Esophagus mucosa (tissue), 1 donor: ENCODE measurements around the gene PLCL2. TPM values are rescaled to one million over a fixed set of nuclear protein-coding genes. Genes with fewer than 3 reads are reported as not detected.
"Not testable (repeated sequence)": the region's sequence is repeated elsewhere in the genome, so short reads cannot be mapped to it uniquely, and the experiment has no call there.

Experiments used
- ATAC-seq: fragments of 200-7000 bp; cut with Tn5 transposase; one replicate; pipeline ENCODE4 v1.9.1; 2020
- total RNA-seq: library from RNA; stranded (reverse); gene quantifications from one replicate; pipeline ENCODE4 v1.2.4, GENCODE V29; 2023
- donor health status: DM: yes; HTN: yes; CAD: no.

The PLCL2 gene
- total RNA-seq, 1 donor from 2014 or later = 0.80 TPM

GRCh38 chr3:17079933-17080332 is 195.2 kb downstream of the PLCL2 start:
- no peak for ATAC-seq

- ATAC-seq = no peak
Measured at GRCh38 chr3:17081520-17081919, 196.8 kb downstream of the PLCL2 start.

- no peak for ATAC-seq
Measured at GRCh38 chr3:17087509-17087908, 202.8 kb downstream of the PLCL2 start.

- ATAC-seq = no peak
Measured at GRCh38 chr3:17088017-17088416, 203.3 kb downstream of the PLCL2 start.

- no peak for ATAC-seq
Measured at GRCh38 chr3:17088602-17089313, 204.0 kb downstream of the PLCL2 start.

- ATAC-seq = no peak
Measured at GRCh38 chr3:17089314-17089700, 204.6 kb downstream of the PLCL2 start.

GRCh38 chr3:17090280-17090983 is 205.7 kb downstream of the PLCL2 start:
- no peak for ATAC-seq

GRCh38 chr3:17091910-17092582 is 207.3 kb downstream of the PLCL2 start:
- ATAC-seq = no peak

- ATAC-seq = no peak
Measured at GRCh38 chr3:17092583-17092933, 207.8 kb downstream of the PLCL2 start.

- ATAC-seq = no peak
Measured at GRCh38 chr3:17094551-17094950, 209.8 kb downstream of the PLCL2 start.

GRCh38 chr3:17103579-17103978 is 218.8 kb downstream of the PLCL2 start:
- no peak for ATAC-seq

GRCh38 chr3:17106801-17107200 is 222.0 kb downstream of the PLCL2 start:
- not testable (repeated sequence) for ATAC-seq

GRCh38 chr3:17110660-17111396 is 226.1 kb downstream of the PLCL2 start:
- no peak for ATAC-seq

- no peak for ATAC-seq
Measured at GRCh38 chr3:17111586-17111985, 226.8 kb downstream of the PLCL2 start.

GRCh38 chr3:17115186-17115585 is 230.4 kb downstream of the PLCL2 start:
- no peak for ATAC-seq

GRCh38 chr3:17116007-17116600 is 231.3 kb downstream of the PLCL2 start:
- ATAC-seq = no peak

GRCh38 chr3:17118771-17119170 is 234.0 kb downstream of the PLCL2 start:
- ATAC-seq = no peak

GRCh38 chr3:17119201-17120072 is 234.7 kb downstream of the PLCL2 start:
- no peak for ATAC-seq

- no peak for ATAC-seq
Measured at GRCh38 chr3:17120115-17120514, 235.4 kb downstream of the PLCL2 start.

GRCh38 chr3:17121336-17121735 is 236.6 kb downstream of the PLCL2 start:
- no peak for ATAC-seq

GRCh38 chr3:17122758-17123157 is 238.0 kb downstream of the PLCL2 start:
- no peak for ATAC-seq
